WTC11 (cell line): ENCODE data around the gene CCDC88A. TPM values are rescaled to one million over a fixed set of nuclear protein-coding genes. Genes with fewer than 3 reads are reported as not detected.

Experiments used
- AFF4 ChIP-seq: sonication (generic); formaldehyde crosslinking; IDR thresholded peaks from 2 replicates; pipeline ENCODE4 v1.8.1; 2023; ENCODE audit warnings: mild to moderate bottlenecking, missing genetic modification reagents, borderline replicate concordance
- CREM ChIP-seq: sonication (generic); formaldehyde crosslinking; IDR thresholded peaks from 2 replicates; pipeline ENCODE4 v1.8.1; 2022; ENCODE audit warnings: mild to moderate bottlenecking, missing genetic modification reagents, moderate library complexity
- E2F4 ChIP-seq: sonication (generic); formaldehyde crosslinking; IDR thresholded peaks from 2 replicates; pipeline ENCODE4 v1.8.1; 2022; ENCODE audit warnings: low read depth, mild to moderate bottlenecking, moderate library complexity, missing genetic modification reagents, borderline replicate concordance
- ELF4 ChIP-seq: sonication (generic); formaldehyde crosslinking; IDR thresholded peaks from 2 replicates; pipeline ENCODE4 v1.8.1; 2022; ENCODE audit warnings: low read depth, mild to moderate bottlenecking, moderate library complexity, missing genetic modification reagents
- ERG ChIP-seq: fragments of 250-450 bp; sonication (Bioruptor Pico); IDR thresholded peaks from 2 replicates; pipeline ENCODE4 v1.8.0; 2021; ENCODE audit warnings: mild to moderate bottlenecking
- FOXP1 ChIP-seq: sonication (generic); formaldehyde crosslinking; IDR thresholded peaks from 2 replicates; pipeline ENCODE4 v1.8.0; 2022; ENCODE audit warnings: missing genetic modification reagents, mild to moderate bottlenecking, moderate library complexity, borderline replicate concordance
- JUN ChIP-seq: sonication (generic); formaldehyde crosslinking; IDR thresholded peaks from 2 replicates; pipeline ENCODE4 v1.8.0; 2023; ENCODE audit warnings: mild to moderate bottlenecking, missing genetic modification reagents
- MAX ChIP-seq: sonication (generic); formaldehyde crosslinking; IDR thresholded peaks from 2 replicates; pipeline ENCODE4 v1.8.0; 2022; ENCODE audit warnings: mild to moderate bottlenecking, missing genetic modification reagents
- MXD4 ChIP-seq: fragments of 250-450 bp; sonication (Bioruptor Pico); IDR thresholded peaks from 2 replicates; pipeline ENCODE4 v1.8.0; 2021; ENCODE audit warnings: mild to moderate bottlenecking, moderate library complexity, borderline replicate concordance
- NR2C2 ChIP-seq: sonication (generic); formaldehyde crosslinking; IDR thresholded peaks from 2 replicates; pipeline ENCODE4 v1.8.0; 2022; ENCODE audit warnings: mild to moderate bottlenecking, missing genetic modification reagents
- OVOL2 ChIP-seq: fragments of 250-450 bp; sonication (Bioruptor Pico); IDR thresholded peaks from 2 replicates; pipeline ENCODE4 v1.9.0; 2021; ENCODE audit warnings: mild to moderate bottlenecking, borderline replicate concordance
- PREB ChIP-seq: sonication (generic); formaldehyde crosslinking; IDR thresholded peaks from 2 replicates; pipeline ENCODE4 v1.8.1; 2022; ENCODE audit warnings: mild to moderate bottlenecking, missing genetic modification reagents, moderate library complexity, borderline replicate concordance
- RELA ChIP-seq: sonication (generic); formaldehyde crosslinking; IDR thresholded peaks from 2 replicates; pipeline ENCODE4 v1.8.1; 2022; ENCODE audit warnings: missing genetic modification reagents, mild to moderate bottlenecking, borderline replicate concordance
- RORB ChIP-seq: fragments of 250-450 bp; sonication (Bioruptor Pico); IDR thresholded peaks from 2 replicates; pipeline ENCODE4 v1.9.0; 2021; ENCODE audit warnings: mild to moderate bottlenecking
- SMAD4 ChIP-seq: sonication (generic); formaldehyde crosslinking; IDR thresholded peaks from 2 replicates; pipeline ENCODE4 v1.8.0; 2022; ENCODE audit warnings: mild to moderate bottlenecking, missing genetic modification reagents
- STAT6 ChIP-seq: sonication (generic); formaldehyde crosslinking; conservative IDR thresholded peaks from 2 replicates; pipeline ENCODE4 v1.8.1; 2023; ENCODE audit warnings: mild to moderate bottlenecking, low read depth, missing genetic modification reagents, moderate library complexity
- TCF7 ChIP-seq: sonication (generic); formaldehyde crosslinking; IDR thresholded peaks from 2 replicates; pipeline ENCODE4 v1.8.0; 2022; ENCODE audit warnings: mild to moderate bottlenecking, low read depth, missing genetic modification reagents, moderate library complexity
- TEAD4 ChIP-seq: sonication (generic); formaldehyde crosslinking; IDR thresholded peaks from 2 replicates; pipeline ENCODE4 v1.8.0; 2022; ENCODE audit warnings: mild to moderate bottlenecking, missing genetic modification reagents
- USF1 ChIP-seq: sonication (generic); formaldehyde crosslinking; IDR thresholded peaks from 2 replicates; pipeline ENCODE4 v1.8.0; 2022; ENCODE audit warnings: mild to moderate bottlenecking, missing genetic modification reagents
- ZNF138 ChIP-seq: sonication (generic); formaldehyde crosslinking; conservative IDR thresholded peaks from 2 replicates; pipeline ENCODE4 v1.8.1; 2022; ENCODE audit warnings: mild to moderate bottlenecking, moderate library complexity, missing genetic modification reagents
- ZNF232 ChIP-seq: sonication (generic); formaldehyde crosslinking; IDR thresholded peaks from 2 replicates; pipeline ENCODE4 v1.8.0; 2022; ENCODE audit warnings: mild to moderate bottlenecking, missing genetic modification reagents
- ZNF317 ChIP-seq: sonication (generic); formaldehyde crosslinking; IDR thresholded peaks from 2 replicates; pipeline ENCODE4 v1.8.1; 2023; ENCODE audit warnings: low read depth, mild to moderate bottlenecking, moderate library complexity, missing genetic modification reagents, borderline replicate concordance
- ZNF396 ChIP-seq: fragments of 250-450 bp; sonication (Bioruptor Pico); IDR thresholded peaks from 2 replicates; pipeline ENCODE4 v1.8.0; 2021; ENCODE audit warnings: mild to moderate bottlenecking, moderate library complexity, borderline replicate concordance
- ZNF423 ChIP-seq: fragments of 250-450 bp; sonication (Bioruptor Pico); IDR thresholded peaks from 2 replicates; pipeline ENCODE4 v2.1.2; 2022; ENCODE audit warnings: mild to moderate bottlenecking, moderate library complexity
- ZNF512 ChIP-seq: sonication (generic); formaldehyde crosslinking; IDR thresholded peaks from 2 replicates; pipeline ENCODE4 v1.8.1; 2022; ENCODE audit warnings: missing genetic modification reagents, borderline replicate concordance
- total RNA-seq: library from RNA; stranded (reverse); gene quantifications from 3 replicates; pipeline ENCODE4 v1.2.3, GENCODE V29; 2021

Gene CCDC88A
- total RNA-seq, 1 experiment from 2014 or later = 97.5 TPM

- TF ChIP-seq ZNF512 (CRISPR knock-in tag) (no peak), STAT6 (CRISPR knock-in tag) (no peak), ZNF423 (CRISPR knock-in tag) (peak; percentile 46), E2F4 (CRISPR knock-in tag) (no peak), MXD4 (CRISPR knock-in tag) (no peak), RELA (CRISPR knock-in tag) (no peak), JUN (CRISPR knock-in tag) (0 out of 2 replicates have a peak, but pooled peaks have one; percentile 32), ERG (CRISPR knock-in tag) (no peak), OVOL2 (CRISPR knock-in tag) (no peak), FOXP1 (CRISPR knock-in tag) (peak; percentile 96; the same call in 1 of the 2 replicates), AFF4 (no peak), SMAD4 (CRISPR knock-in tag) (0 out of 2 replicates have a peak, but pooled peaks have one; percentile 51), CREM (CRISPR knock-in tag) (peak; percentile 60; the same call in 1 of the 2 replicates), USF1 (CRISPR knock-in tag) (peak; percentile 60; the same call in 1 of the 2 replicates), RORB (CRISPR knock-in tag) (no peak), ZNF396 (no peak), ZNF317 (CRISPR knock-in tag) (no peak), NR2C2 (CRISPR knock-in tag) (no peak), MAX (CRISPR knock-in tag) (peak; percentile 91), ZNF232 (CRISPR knock-in tag) (0 out of 2 replicates have a peak, but pooled peaks have one; percentile 37), ELF4 (CRISPR knock-in tag) (no peak), TEAD4 (CRISPR knock-in tag) (no peak), TCF7 (CRISPR knock-in tag) (no peak), PREB (CRISPR knock-in tag) (no peak), ZNF138 (CRISPR knock-in tag) (0 out of 2 replicates have a peak, but pooled peaks have one; percentile 48)
These were observed 137.3 kb downstream of the CCDC88A start (continued) for GRCh38 chr2:55282110-55282917.
